Measurements from ENCODE around the gene CLMN.

- TF ChIP-seq CTCF (IDR thresholded peaks at IDR 0.05; ENCODE audit: extremely low read depth in 1 of 2, insufficient read depth in 1 of 2, low read depth in 1 of 2, low read length in 2 of 2) (no peak), POLR2A (IDR thresholded peaks at IDR 0.05; ENCODE audit: low read depth, low read length) (no peak), POLR2AphosphoS5 (IDR thresholded peaks at IDR 0.05; ENCODE audit: insufficient read depth, low read depth, low read length) (no peak), MYC (IDR thresholded peaks at IDR 0.05; ENCODE audit: low read depth, low read length) (no peak), GATA2 (IDR thresholded peaks at IDR 0.05; ENCODE audit: insufficient read depth, insufficient read length, low read depth, low read length) (no peak), EZH2 (IDR thresholded peaks at IDR 0.05; ENCODE audit: borderline replicate concordance, low read depth, low read length, severe bottlenecking) (no peak), MAX (IDR thresholded peaks at IDR 0.05; ENCODE audit: insufficient read depth, insufficient read length) (no peak), JUN (IDR thresholded peaks at IDR 0.05; ENCODE audit: borderline replicate concordance, insufficient read depth, insufficient read length, low read depth) (no peak), FOS (IDR thresholded peaks at IDR 0.05; ENCODE audit: borderline replicate concordance, insufficient read depth, low read length) (no peak)
Measured at GRCh38 chr14:95312311-95312710, 7.4 kb downstream of the CLMN start.
